Activated naive CD8-positive, alpha-beta T cell (primary cell): Measurements from ENCODE around the gene ANAPC16.
"Not testable (repeated sequence)": the region's sequence is repeated elsewhere in the genome, so short reads cannot be mapped to it uniquely, and the experiment has no call there.

Experiments
- H3K27ac Mint-ChIP-seq: one replicate; pipeline ENCODE4 v1.8.0; 2021; ENCODE audit warnings: mixed read lengths
- H3K27me3 Mint-ChIP-seq: one replicate; pipeline ENCODE4 v1.8.0; 2021; ENCODE audit warnings: mixed read lengths
- H3K36me3 Mint-ChIP-seq: one replicate; pipeline ENCODE4 v1.8.0; 2021; ENCODE audit warnings: mixed read lengths
- H3K4me1 Mint-ChIP-seq: one replicate; pipeline ENCODE4 v1.8.0; 2021; ENCODE audit warnings: low read depth, mixed read lengths
- H3K4me3 Mint-ChIP-seq: one replicate; pipeline ENCODE4 v1.8.0; 2021; ENCODE audit warnings: mild to moderate bottlenecking, mixed read lengths
- H3K9me3 Mint-ChIP-seq: one replicate; pipeline ENCODE4 v1.8.0; 2021; ENCODE audit warnings: low read depth, mixed read lengths

The ANAPC16 gene

GRCh38 chr10:72260976-72261783 lies 45.4 kb downstream of the ANAPC16 start:
- no peaks in the 10 kb centered on the region for H3K36me3 Mint-ChIP-seq
- no peaks in the 10 kb centered on the region for H3K9me3 Mint-ChIP-seq
- H3K4me3 Mint-ChIP-seq, result peak overlapping the region; percentile 87
- no peaks in the 10 kb centered on the region for H3K27me3 Mint-ChIP-seq
- H3K4me1 Mint-ChIP-seq, result peaks cover 63% of the 10 kb centered on the region
- peak overlapping the region; percentile 94 for H3K27ac Mint-ChIP-seq

- H3K36me3 Mint-ChIP-seq, result no peaks in the 10 kb centered on the region
- peak overlapping the region; percentile 87 for H3K4me3 Mint-ChIP-seq
- H3K4me1 Mint-ChIP-seq, result peaks cover 60% of the 10 kb centered on the region
- H3K27ac Mint-ChIP-seq, result peak overlapping the region; percentile 94
- no peaks in the 10 kb centered on the region for H3K9me3 Mint-ChIP-seq
- H3K27me3 Mint-ChIP-seq, result no peaks in the 10 kb centered on the region
Measured at GRCh38 chr10:72261784-72262404, 46.1 kb downstream of the ANAPC16 start.

- Mint-ChIP-seq H3K9me3 (no peaks in the 10 kb centered on the region), H3K4me1 (peaks cover 49% of the 10 kb centered on the region), H3K4me3 (peak overlapping the region; percentile 42), H3K27ac (peak overlapping the region; percentile 78), H3K36me3 (no peaks in the 10 kb centered on the region), H3K27me3 (no peaks in the 10 kb centered on the region)
Measured at GRCh38 chr10:72263613-72264241, 47.9 kb downstream of the ANAPC16 start.

- Mint-ChIP-seq H3K4me3 (no peak overlapping the region), H3K27me3 (no peaks in the 10 kb centered on the region), H3K9me3 (no peaks in the 10 kb centered on the region), H3K36me3 (no peaks in the 10 kb centered on the region), H3K27ac (no peak overlapping the region), H3K4me1 (peaks cover 42% of the 10 kb centered on the region)
Measured at GRCh38 chr10:72264536-72264935, 48.7 kb downstream of the ANAPC16 start.

GRCh38 chr10:72265508-72265907 lies 49.7 kb downstream of the ANAPC16 start:
- Mint-ChIP-seq H3K27ac (no peak overlapping the region), H3K27me3 (no peaks in the 10 kb centered on the region)

GRCh38 chr10:72265990-72266865 lies 50.4 kb downstream of the ANAPC16 start:
- H3K4me1 Mint-ChIP-seq, result peaks cover 35% of the 10 kb centered on the region
- no peaks in the 10 kb centered on the region for H3K27me3 Mint-ChIP-seq
- no peaks in the 10 kb centered on the region for H3K9me3 Mint-ChIP-seq
- H3K36me3 Mint-ChIP-seq, result no peaks in the 10 kb centered on the region
- H3K4me3 Mint-ChIP-seq, result no peak overlapping the region
- no peak overlapping the region for H3K27ac Mint-ChIP-seq

More at GRCh38 chr10:72265508-72265907, 49.7 kb downstream of the ANAPC16 start:
- H3K9me3 Mint-ChIP-seq, result no peaks in the 10 kb centered on the region
- H3K4me3 Mint-ChIP-seq, result no peak overlapping the region
- H3K4me1 Mint-ChIP-seq, result peaks cover 36% of the 10 kb centered on the region
- H3K36me3 Mint-ChIP-seq, result no peaks in the 10 kb centered on the region

- no peak overlapping the region for H3K27ac Mint-ChIP-seq
- H3K36me3 Mint-ChIP-seq, result no peaks in the 10 kb centered on the region
- peaks cover 33% of the 10 kb centered on the region for H3K4me1 Mint-ChIP-seq
- H3K4me3 Mint-ChIP-seq, result no peak overlapping the region
- H3K9me3 Mint-ChIP-seq, result no peaks in the 10 kb centered on the region
- no peaks in the 10 kb centered on the region for H3K27me3 Mint-ChIP-seq
Measured at GRCh38 chr10:72267381-72267780, 51.6 kb downstream of the ANAPC16 start.

- H3K9me3 Mint-ChIP-seq, result no peaks in the 10 kb centered on the region
- peaks cover 37% of the 10 kb centered on the region for H3K4me1 Mint-ChIP-seq
- H3K4me3 Mint-ChIP-seq, result no peak overlapping the region
- no peaks in the 10 kb centered on the region for H3K36me3 Mint-ChIP-seq
- H3K27me3 Mint-ChIP-seq, result no peaks in the 10 kb centered on the region
- H3K27ac Mint-ChIP-seq, result no peak overlapping the region
Measured at GRCh38 chr10:72267819-72268399, 52.1 kb downstream of the ANAPC16 start.

- H3K4me1 Mint-ChIP-seq, result peaks cover 36% of the 10 kb centered on the region
- not testable (repeated sequence) for H3K27ac Mint-ChIP-seq, H3K9me3 Mint-ChIP-seq, H3K4me3 Mint-ChIP-seq, H3K27me3 Mint-ChIP-seq, H3K36me3 Mint-ChIP-seq
Measured at GRCh38 chr10:72268475-72269200, 52.8 kb downstream of the ANAPC16 start.

- H3K4me3 Mint-ChIP-seq, result peak overlapping the region; percentile 1
- peak overlapping the region; percentile 50 for H3K27ac Mint-ChIP-seq
Measured at GRCh38 chr10:72270607-72271281, 54.9 kb downstream of the ANAPC16 start.

GRCh38 chr10:72272689-72273409 lies 57.0 kb downstream of the ANAPC16 start:
- H3K9me3 Mint-ChIP-seq, result no peaks in the 10 kb centered on the region
- peaks cover 43% of the 10 kb centered on the region for H3K4me1 Mint-ChIP-seq
- H3K27me3 Mint-ChIP-seq, result no peaks in the 10 kb centered on the region

More at GRCh38 chr10:72270607-72271281, 54.9 kb downstream of the ANAPC16 start:
- H3K36me3 Mint-ChIP-seq, result peaks cover 7% of the 10 kb centered on the region
- H3K9me3 Mint-ChIP-seq, result no peaks in the 10 kb centered on the region
- H3K4me1 Mint-ChIP-seq, result peaks cover 35% of the 10 kb centered on the region
- no peaks in the 10 kb centered on the region for H3K27me3 Mint-ChIP-seq

GRCh38 chr10:72273410-72274212 lies 57.8 kb downstream of the ANAPC16 start, which contains the start of gene DDIT4:
DDIT4 (plus strand) TSS chr10:72273924; CDS start chr10:72274217, 293 bp downstream.
- Mint-ChIP-seq H3K36me3 (peaks cover 12% of the 10 kb centered on the region), H3K27me3 (no peaks in the 10 kb centered on the region), H3K27ac (peak within 1 kb of the TSS; percentile 94), H3K4me1 (peaks cover 47% of the 10 kb centered on the region), H3K4me3 (peak within 1 kb of the TSS; percentile 97), H3K9me3 (no peaks in the 10 kb centered on the region)

More at GRCh38 chr10:72272689-72273409, 57.0 kb downstream of the ANAPC16 start:
- H3K4me3 Mint-ChIP-seq, result peak overlapping the region; percentile 97
- H3K36me3 Mint-ChIP-seq, result peaks cover 12% of the 10 kb centered on the region
- H3K27ac Mint-ChIP-seq, result peak overlapping the region; percentile 68
